Activated naive CD8-positive, alpha-beta T cell treated with anti-CD3 and anti-CD28 coated beads for 36 hours (primary cell): ENCODE data around the gene RUBCNL. TPM values are rescaled to one million over a fixed set of nuclear protein-coding genes. Genes with fewer than 3 reads are reported as not detected.
"Not testable (repeated sequence)": the region's sequence is repeated elsewhere in the genome, so short reads cannot be mapped to it uniquely, and the experiment has no call there.

ENCODE experiments used
- DNase-seq: peaks from one replicate; pipeline ENCODE4 v3.0.0; 2021
- H3K27ac Mint-ChIP-seq: one replicate; pipeline ENCODE4 v1.8.0; 2022; ENCODE audit warnings: mild to moderate bottlenecking, moderate library complexity, mixed read lengths
- H3K27me3 Mint-ChIP-seq: one replicate; pipeline ENCODE4 v1.8.0; 2022; ENCODE audit warnings: mild to moderate bottlenecking, mixed read lengths
- H3K36me3 Mint-ChIP-seq: one replicate; pipeline ENCODE4 v1.8.0; 2021; ENCODE audit warnings: mild to moderate bottlenecking, mixed read lengths
- H3K4me1 Mint-ChIP-seq: one replicate; pipeline ENCODE4 v1.8.0; 2021; ENCODE audit warnings: mixed read lengths
- H3K4me3 Mint-ChIP-seq: one replicate; pipeline ENCODE4 v1.8.0; 2022; ENCODE audit warnings: mild to moderate bottlenecking, moderate library complexity, mixed read lengths
- H3K9me3 Mint-ChIP-seq: one replicate; pipeline ENCODE4 v1.8.0; 2022; ENCODE audit warnings: mixed read lengths
- total RNA-seq, 2 experiments: library from RNA; stranded (reverse); gene quantifications; one replicate each; pipeline ENCODE4 v1.2.3, GENCODE V29; 2021

The RUBCNL gene
- total RNA-seq, 2 experiments from 2014 or later: 1.1 to 1.9 TPM

- no peak overlapping the region for H3K4me3 Mint-ChIP-seq
- H3K27me3 Mint-ChIP-seq: peaks cover 38% of the 10 kb centered on the region
- peaks cover 10% of the 10 kb centered on the region for H3K4me1 Mint-ChIP-seq
- H3K36me3 Mint-ChIP-seq: no peaks in the 10 kb centered on the region
- DNase-seq: no peak
- H3K27ac Mint-ChIP-seq: no peak overlapping the region
- no peaks in the 10 kb centered on the region for H3K9me3 Mint-ChIP-seq
Observed at GRCh38 chr13:46383383-46383782, 3.7 kb downstream of the RUBCNL start.

- DNase-seq: no peak
- H3K27me3 Mint-ChIP-seq: peaks cover 32% of the 10 kb centered on the region
Observed at GRCh38 chr13:46382224-46382623, 4.8 kb downstream of the RUBCNL start.

DNA sequence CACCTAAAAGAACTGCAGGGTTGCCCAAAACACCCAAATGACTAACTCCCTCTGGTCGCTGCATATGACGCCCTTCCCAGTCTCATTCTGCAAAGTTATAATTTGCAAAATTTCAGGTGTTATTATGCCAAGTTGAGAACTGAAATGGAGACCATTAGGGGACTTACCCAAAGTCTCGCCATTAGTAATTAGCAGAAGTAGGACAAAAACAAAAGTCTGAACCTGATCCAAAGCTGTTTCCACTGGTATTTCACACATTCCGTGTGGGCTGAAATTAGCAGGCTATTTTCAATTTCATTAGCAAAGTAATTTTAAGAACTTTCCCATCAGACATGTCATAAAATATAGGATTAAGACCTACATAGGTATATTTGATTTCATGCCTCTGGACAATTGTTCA is 6.8 kb downstream of the RUBCNL start:
- Mint-ChIP-seq H3K4me3 (no peak overlapping the region), H3K27ac (no peak overlapping the region), H3K4me1 (no peaks in the 10 kb centered on the region), H3K9me3 (no peaks in the 10 kb centered on the region), H3K27me3 (peaks cover 13% of the 10 kb centered on the region), H3K36me3 (no peaks in the 10 kb centered on the region)
- no peak for DNase-seq

More at GRCh38 chr13:46382224-46382623, 4.8 kb downstream of the RUBCNL start:
- Mint-ChIP-seq H3K4me1 (peaks cover 3% of the 10 kb centered on the region), H3K9me3 (no peaks in the 10 kb centered on the region), H3K27ac (no peak overlapping the region), H3K36me3 (no peaks in the 10 kb centered on the region), H3K4me3 (no peak overlapping the region)

DNA sequence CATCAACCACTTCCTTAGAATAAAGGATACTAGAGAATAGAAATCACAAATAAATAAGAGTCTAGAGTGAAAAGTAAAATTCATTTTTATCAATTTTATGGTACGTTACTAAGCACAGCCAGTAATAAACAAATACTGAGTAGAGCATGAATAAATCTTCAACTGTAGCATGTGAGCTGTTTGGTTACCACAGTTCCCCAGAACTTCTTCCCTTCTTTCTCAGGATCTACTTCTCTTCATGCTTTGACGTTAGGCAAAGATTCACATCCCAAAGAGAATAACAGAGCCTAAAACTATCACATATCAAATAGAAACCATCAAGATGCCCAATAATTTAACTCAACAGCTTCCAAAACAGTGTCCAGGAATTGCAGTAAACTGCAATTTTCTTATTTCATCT is 7.4 kb downstream of the RUBCNL start:
- H3K27me3 Mint-ChIP-seq: peaks cover 8% of the 10 kb centered on the region
- no peak overlapping the region for H3K27ac Mint-ChIP-seq
- no peaks in the 10 kb centered on the region for H3K9me3 Mint-ChIP-seq
- H3K4me1 Mint-ChIP-seq: peaks cover 1% of the 10 kb centered on the region
- no peak for DNase-seq
- no peak overlapping the region for H3K4me3 Mint-ChIP-seq
- no peaks in the 10 kb centered on the region for H3K36me3 Mint-ChIP-seq

DNA sequence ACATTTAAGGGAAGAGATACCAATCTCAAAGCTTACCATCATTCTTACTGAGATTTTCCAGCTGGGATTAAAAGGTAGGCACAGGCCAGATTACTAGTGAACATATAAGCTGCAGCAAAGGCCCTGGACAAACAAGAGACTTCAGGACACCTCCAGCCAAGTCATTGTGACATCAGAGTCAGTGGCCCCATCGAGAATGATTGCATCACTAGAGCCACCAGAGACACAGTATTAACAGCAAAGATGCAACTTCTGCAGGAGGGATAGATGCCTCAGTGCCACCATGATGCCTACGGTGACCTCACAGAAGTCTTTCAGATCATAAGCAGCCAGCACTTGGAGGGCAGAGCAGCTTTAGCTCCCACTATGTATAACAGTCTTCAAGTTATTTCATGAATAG is 8.6 kb downstream of the RUBCNL start:
- DNase-seq: no peak
- no peak overlapping the region for H3K27ac Mint-ChIP-seq
- no peak overlapping the region for H3K4me3 Mint-ChIP-seq
- H3K4me1 Mint-ChIP-seq: peaks cover 3% of the 10 kb centered on the region
- peaks cover 8% of the 10 kb centered on the region for H3K27me3 Mint-ChIP-seq
- H3K36me3 Mint-ChIP-seq: no peaks in the 10 kb centered on the region
- no peaks in the 10 kb centered on the region for H3K9me3 Mint-ChIP-seq

- H3K4me1 Mint-ChIP-seq: peaks cover 3% of the 10 kb centered on the region
- no peaks in the 10 kb centered on the region for H3K36me3 Mint-ChIP-seq
- no peak overlapping the region for H3K27ac Mint-ChIP-seq
- no peaks in the 10 kb centered on the region for H3K9me3 Mint-ChIP-seq
- DNase-seq: no peak
- no peak overlapping the region for H3K4me3 Mint-ChIP-seq
- H3K27me3 Mint-ChIP-seq: peaks cover 8% of the 10 kb centered on the region
Observed at GRCh38 chr13:46377554-46377953, 9.5 kb downstream of the RUBCNL start.

- Mint-ChIP-seq H3K36me3 (no peaks in the 10 kb centered on the region), H3K27ac (peak overlapping the region; percentile 21), H3K27me3 (no peaks in the 10 kb centered on the region), H3K9me3 (no peaks in the 10 kb centered on the region), H3K4me1 (peaks cover 5% of the 10 kb centered on the region), H3K4me3 (no peak overlapping the region)
- DNase-seq: no peak
Observed at GRCh38 chr13:46374710-46375109, 12.3 kb downstream of the RUBCNL start.

- H3K36me3 Mint-ChIP-seq: no peaks in the 10 kb centered on the region
- no peaks in the 10 kb centered on the region for H3K9me3 Mint-ChIP-seq
- no peak for DNase-seq
- no peak overlapping the region for H3K4me3 Mint-ChIP-seq
- no peaks in the 10 kb centered on the region for H3K27me3 Mint-ChIP-seq
- peaks cover 7% of the 10 kb centered on the region for H3K4me1 Mint-ChIP-seq
- H3K27ac Mint-ChIP-seq: no peak overlapping the region
Observed at GRCh38 chr13:46373623-46374022, 13.4 kb downstream of the RUBCNL start.

GRCh38 chr13:46372938-46373337 is 14.1 kb downstream of the RUBCNL start:
- not testable (repeated sequence) for H3K27ac Mint-ChIP-seq, DNase-seq, H3K27me3 Mint-ChIP-seq, H3K36me3 Mint-ChIP-seq, H3K4me1 Mint-ChIP-seq, H3K4me3 Mint-ChIP-seq, H3K9me3 Mint-ChIP-seq

DNA sequence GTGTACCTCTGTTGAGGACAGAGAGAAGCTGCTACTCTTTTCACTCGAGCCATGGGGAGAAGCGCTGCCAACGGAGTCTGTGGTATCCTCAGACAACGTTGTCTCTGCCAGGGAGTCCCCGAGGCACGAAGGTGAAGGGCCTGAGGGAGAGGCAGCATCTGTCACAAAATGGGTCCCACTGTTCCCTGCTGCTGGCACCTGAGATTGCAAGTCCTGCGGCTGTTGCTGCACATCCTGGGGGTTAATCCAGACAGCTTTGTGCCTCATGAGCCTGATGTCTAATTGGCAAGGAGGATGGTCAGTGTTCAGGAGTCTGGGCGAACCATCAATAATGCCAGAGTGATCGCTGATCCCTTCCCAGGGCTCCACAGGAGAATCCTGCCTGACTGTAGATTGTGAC is 15.0 kb downstream of the RUBCNL start:
- no peak overlapping the region for H3K4me3 Mint-ChIP-seq
- no peaks in the 10 kb centered on the region for H3K9me3 Mint-ChIP-seq
- H3K4me1 Mint-ChIP-seq: peaks cover 7% of the 10 kb centered on the region
- no peaks in the 10 kb centered on the region for H3K27me3 Mint-ChIP-seq
- no peak overlapping the region for H3K27ac Mint-ChIP-seq
- no peaks in the 10 kb centered on the region for H3K36me3 Mint-ChIP-seq
- no peak for DNase-seq

- H3K27ac Mint-ChIP-seq: peak overlapping the region; percentile 26
- no peaks in the 10 kb centered on the region for H3K9me3 Mint-ChIP-seq
- H3K4me3 Mint-ChIP-seq: no peak overlapping the region
- no peaks in the 10 kb centered on the region for H3K27me3 Mint-ChIP-seq
- DNase-seq: no peak
- peaks cover 7% of the 10 kb centered on the region for H3K4me1 Mint-ChIP-seq
- H3K36me3 Mint-ChIP-seq: no peaks in the 10 kb centered on the region
Observed at GRCh38 chr13:46369506-46370277, 17.4 kb downstream of the RUBCNL start.

DNA sequence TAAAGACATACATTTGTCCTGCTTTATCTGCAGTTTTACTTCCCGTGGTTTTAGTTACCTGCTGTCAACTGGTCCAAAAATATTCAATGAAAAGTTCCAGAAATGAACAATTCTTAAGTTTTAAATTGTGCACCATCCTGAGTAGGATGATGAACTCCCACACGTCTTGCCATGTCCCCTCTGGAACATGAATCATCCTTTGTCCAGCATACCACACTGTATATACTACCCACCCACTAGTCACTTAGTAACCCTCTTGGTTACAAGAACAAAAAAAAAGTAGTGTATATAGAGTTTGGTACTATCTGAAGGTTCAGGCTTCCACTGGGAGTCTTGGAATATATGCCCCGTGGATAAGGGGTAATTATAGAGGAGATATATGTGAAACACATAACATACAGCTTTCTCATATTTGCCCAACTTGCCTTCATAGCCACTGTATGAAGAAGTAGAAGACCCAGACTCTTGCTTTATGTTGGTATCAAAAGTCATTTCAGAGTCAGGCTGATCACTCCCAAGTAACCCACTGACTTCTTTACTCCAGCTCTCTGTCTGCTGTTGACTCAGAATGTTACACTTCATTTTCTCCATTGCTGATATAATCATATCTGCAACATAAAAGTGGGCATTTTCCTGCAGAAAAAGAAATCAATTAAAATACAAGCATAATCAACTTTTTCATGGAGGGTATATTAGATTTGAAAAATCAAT is 19.3 kb downstream of the RUBCNL start:
- Mint-ChIP-seq H3K27ac (no peak overlapping the region), H3K4me1 (peaks cover 4% of the 10 kb centered on the region), H3K27me3 (no peaks in the 10 kb centered on the region), H3K4me3 (no peak overlapping the region), H3K9me3 (no peaks in the 10 kb centered on the region), H3K36me3 (no peaks in the 10 kb centered on the region)
- DNase-seq: no peak

GRCh38 chr13:46361276-46361934 is 25.6 kb downstream of the RUBCNL start:
- Mint-ChIP-seq H3K4me1 (no peaks in the 10 kb centered on the region), H3K4me3 (no peak overlapping the region), H3K27ac (no peak overlapping the region), H3K9me3 (no peaks in the 10 kb centered on the region), H3K27me3 (no peaks in the 10 kb centered on the region), H3K36me3 (no peaks in the 10 kb centered on the region)
- no peak for DNase-seq

GRCh38 chr13:46360604-46361003 is 26.4 kb downstream of the RUBCNL start:
- no peak for DNase-seq
- no peaks in the 10 kb centered on the region for H3K9me3 Mint-ChIP-seq
- no peaks in the 10 kb centered on the region for H3K36me3 Mint-ChIP-seq
- H3K4me1 Mint-ChIP-seq: peaks cover 5% of the 10 kb centered on the region
- no peaks in the 10 kb centered on the region for H3K27me3 Mint-ChIP-seq
- no peak overlapping the region for H3K4me3 Mint-ChIP-seq
- no peak overlapping the region for H3K27ac Mint-ChIP-seq

DNA sequence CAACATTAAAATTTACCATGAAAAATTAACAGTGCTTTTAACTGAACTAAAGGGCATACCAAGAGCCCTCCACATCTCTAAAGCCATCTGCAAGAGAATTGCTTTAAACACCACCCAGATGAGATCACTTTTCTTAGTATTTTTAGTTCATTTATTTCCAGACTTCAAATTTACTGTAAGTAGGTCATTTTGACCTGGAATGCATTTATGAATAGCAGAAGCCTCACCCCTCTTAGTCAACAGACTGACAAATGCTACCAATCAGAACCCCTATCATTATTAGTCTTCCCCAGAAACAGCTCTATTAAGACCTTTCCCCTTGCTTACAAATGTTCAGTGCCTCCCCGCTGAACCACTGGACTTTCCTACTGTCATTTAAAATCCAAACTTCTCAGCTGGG is 27.3 kb downstream of the RUBCNL start:
- no peak overlapping the region for H3K4me3 Mint-ChIP-seq
- H3K9me3 Mint-ChIP-seq: no peaks in the 10 kb centered on the region
- no peak overlapping the region for H3K27ac Mint-ChIP-seq
- H3K27me3 Mint-ChIP-seq: no peaks in the 10 kb centered on the region
- peaks cover under 1% of the 10 kb centered on the region for H3K36me3 Mint-ChIP-seq
- DNase-seq: no peak
- peaks cover 10% of the 10 kb centered on the region for H3K4me1 Mint-ChIP-seq
